ENCODE results near the gene LYSET. TPM values are rescaled to one million over a fixed set of nuclear protein-coding genes. Genes with fewer than 3 reads are reported as not detected.
"Not testable (repeated sequence)": the region's sequence is repeated elsewhere in the genome, so short reads cannot be mapped to it uniquely, and the experiment has no call there.

The LYSET gene
- total RNA-seq, 1 donor from 2014 or later, result 28.3 TPM

- Mint-ChIP-seq H3K27ac (no peak overlapping the region), H3K27me3 (no peaks in the 10 kb centered on the region), H3K36me3 (ENCODE audit: insufficient read depth) (no peaks in the 10 kb centered on the region), H3K4me1 (ENCODE audit: low read depth) (peaks cover 20% of the 10 kb centered on the region), H3K4me3 (ENCODE audit: low read depth) (no peak overlapping the region), H3K9me3 (ENCODE audit: low read depth) (no peaks in the 10 kb centered on the region)
- DNase-seq (ENCODE audit: low spot score, unreplicated experiment), result no peak
- no peak for TF ChIP-seq CTCF (IDR thresholded peaks at IDR 0.05; ENCODE audit: unreplicated experiment)
These were observed 32.0 kb upstream of the LYSET start for GRCh38 chr14:93153121-93153520.

- no peak overlapping the region for H3K4me3 Mint-ChIP-seq (ENCODE audit: low read depth)
- H3K27me3 Mint-ChIP-seq, result no peaks in the 10 kb centered on the region
- no peaks in the 10 kb centered on the region for H3K36me3 Mint-ChIP-seq (ENCODE audit: insufficient read depth)
- H3K27ac Mint-ChIP-seq, result no peak overlapping the region
- H3K4me1 Mint-ChIP-seq (ENCODE audit: low read depth), result peaks cover 13% of the 10 kb centered on the region
- no peaks in the 10 kb centered on the region for H3K9me3 Mint-ChIP-seq (ENCODE audit: low read depth)
- no peak for DNase-seq (ENCODE audit: low spot score, unreplicated experiment)
- TF ChIP-seq CTCF (IDR thresholded peaks at IDR 0.05; ENCODE audit: unreplicated experiment), result no peak
These were observed 29.4 kb upstream of the LYSET start for GRCh38 chr14:93155667-93156066.

DNA sequence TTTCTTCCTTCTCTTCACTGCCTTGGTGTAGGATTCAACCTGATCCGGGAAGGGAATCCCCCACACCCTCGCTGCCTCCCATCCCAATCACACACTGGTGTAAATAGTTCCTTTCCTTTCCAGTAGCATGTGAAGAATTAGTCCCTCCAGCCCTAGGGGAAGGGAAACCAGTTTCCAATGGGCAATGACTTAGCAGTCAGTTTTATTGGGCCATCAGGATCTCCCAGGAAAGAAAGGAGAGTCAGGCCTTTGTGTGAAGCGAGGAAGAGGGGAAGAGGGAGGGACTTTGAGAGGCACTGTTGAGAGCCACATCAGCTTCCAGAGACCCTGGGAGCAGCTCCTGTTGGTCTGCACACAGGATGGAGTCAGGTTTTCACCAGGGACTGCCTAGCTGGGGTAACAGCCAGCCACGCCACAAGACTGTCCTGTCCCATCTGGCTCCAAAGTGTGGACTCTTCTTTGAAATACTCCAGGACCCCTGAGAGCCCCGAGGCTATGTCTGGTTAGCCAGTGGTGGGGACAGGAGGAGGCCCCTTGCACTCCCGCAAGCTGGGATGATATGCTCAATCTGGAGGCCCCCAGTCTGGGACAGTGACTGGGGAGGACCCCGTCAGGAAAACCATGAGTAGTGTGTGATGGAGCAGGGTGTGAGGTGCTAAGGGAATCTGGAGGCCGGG, 28.3 kb upstream of the LYSET start:
- Mint-ChIP-seq H3K4me3 (ENCODE audit: low read depth) (no peak overlapping the region), H3K27me3 (no peaks in the 10 kb centered on the region)

DNA sequence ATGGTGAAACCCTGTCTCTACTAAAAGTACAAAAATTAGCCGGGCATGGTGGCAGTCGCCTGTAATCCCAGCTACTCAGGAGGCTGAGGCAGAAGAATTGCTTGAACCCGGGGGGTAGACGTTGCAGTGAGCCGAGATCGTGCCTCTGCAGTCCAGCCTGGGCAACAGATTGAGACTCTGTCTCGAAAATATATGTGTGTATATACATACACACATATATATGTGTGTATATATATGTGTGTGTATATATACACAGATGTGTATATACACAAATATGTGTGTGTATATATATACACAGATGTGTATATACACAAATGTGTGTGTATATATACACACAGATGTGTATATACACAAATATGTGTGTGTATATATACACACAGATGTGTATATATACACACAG, 26.8 kb upstream of the LYSET start:
- not testable (repeated sequence) for H3K4me1 Mint-ChIP-seq (ENCODE audit: low read depth); H3K36me3 Mint-ChIP-seq (ENCODE audit: insufficient read depth); H3K4me3 Mint-ChIP-seq (ENCODE audit: low read depth); H3K27ac Mint-ChIP-seq; H3K9me3 Mint-ChIP-seq (ENCODE audit: low read depth); DNase-seq (ENCODE audit: low spot score, unreplicated experiment); H3K27me3 Mint-ChIP-seq

More for the DNA sequence above, 28.3 kb upstream of the LYSET start:
- H3K4me1 Mint-ChIP-seq (ENCODE audit: low read depth), result peaks cover 3% of the 10 kb centered on the region
- DNase-seq (ENCODE audit: low spot score, unreplicated experiment), result no peak
- no peak for TF ChIP-seq CTCF (IDR thresholded peaks at IDR 0.05; ENCODE audit: unreplicated experiment)
- H3K27ac Mint-ChIP-seq, result peak overlapping the region; percentile 11
- no peaks in the 10 kb centered on the region for H3K36me3 Mint-ChIP-seq (ENCODE audit: insufficient read depth)
- no peaks in the 10 kb centered on the region for H3K9me3 Mint-ChIP-seq (ENCODE audit: low read depth)

DNA sequence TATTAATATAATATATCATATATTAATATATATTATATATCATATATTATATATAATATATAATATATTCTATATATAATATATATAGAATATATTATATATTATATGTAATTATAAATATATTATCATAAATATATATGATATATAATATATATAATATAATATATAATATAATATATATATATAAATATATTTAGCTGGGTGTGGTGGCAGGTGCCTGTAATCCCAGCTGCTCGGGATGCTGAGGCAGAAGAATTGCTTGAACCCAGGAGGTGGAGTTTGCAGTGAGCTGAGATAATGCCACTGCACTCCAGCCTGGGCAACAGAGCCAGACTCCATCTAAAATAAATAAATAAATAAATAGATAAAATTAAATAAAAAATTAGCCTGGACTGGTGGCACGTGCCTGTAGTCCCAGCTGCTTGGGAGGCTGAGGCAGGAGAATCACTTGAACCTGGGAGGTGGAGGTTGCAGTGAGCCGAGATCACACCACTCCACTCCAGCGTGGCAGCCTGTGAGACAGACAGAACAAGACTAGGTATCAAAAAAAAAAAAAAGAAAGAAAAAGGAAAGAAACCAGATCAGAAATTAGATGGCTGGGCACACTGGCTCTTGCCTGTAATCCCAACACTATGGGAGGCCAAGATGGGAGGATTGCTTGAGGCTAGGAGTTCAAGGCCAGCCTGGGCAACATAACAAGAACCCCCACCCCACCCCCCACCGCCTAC, 25.3 kb upstream of the LYSET start:
- not testable (repeated sequence) for H3K27me3 Mint-ChIP-seq; DNase-seq (ENCODE audit: low spot score, unreplicated experiment); H3K4me1 Mint-ChIP-seq (ENCODE audit: low read depth); H3K4me3 Mint-ChIP-seq (ENCODE audit: low read depth); H3K27ac Mint-ChIP-seq; H3K9me3 Mint-ChIP-seq (ENCODE audit: low read depth); H3K36me3 Mint-ChIP-seq (ENCODE audit: insufficient read depth)

DNA sequence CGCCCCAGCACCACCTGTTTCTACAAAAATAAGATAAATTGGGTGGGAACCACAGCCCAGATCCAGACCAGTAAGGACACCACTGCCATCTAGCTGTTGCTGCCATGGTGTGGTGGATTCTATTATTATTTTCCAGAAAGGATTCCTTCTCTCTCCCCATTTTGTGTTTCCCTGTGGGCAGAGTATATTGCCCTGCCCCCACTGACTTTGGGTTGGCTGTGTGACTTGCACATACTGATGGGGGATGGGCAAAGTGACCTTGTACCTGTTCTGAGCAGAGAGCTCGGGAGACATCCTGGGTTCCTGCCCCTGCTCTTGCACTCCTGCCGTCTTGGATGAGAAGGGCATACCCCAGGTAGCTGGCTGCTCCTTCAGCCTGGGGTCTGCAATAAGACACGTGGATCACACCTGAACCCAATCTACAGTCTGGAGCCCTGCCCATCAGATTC, 24.7 kb upstream of the LYSET start:
- Mint-ChIP-seq H3K4me3 (ENCODE audit: low read depth) (no peak overlapping the region), H3K27ac (no peak overlapping the region), H3K4me1 (ENCODE audit: low read depth) (peaks cover 3% of the 10 kb centered on the region), H3K9me3 (ENCODE audit: low read depth) (no peaks in the 10 kb centered on the region), H3K36me3 (ENCODE audit: insufficient read depth) (no peaks in the 10 kb centered on the region), H3K27me3 (no peaks in the 10 kb centered on the region)
- no peak for DNase-seq (ENCODE audit: low spot score, unreplicated experiment)
- peak; percentile 40 for TF ChIP-seq CTCF (IDR thresholded peaks at IDR 0.05; ENCODE audit: unreplicated experiment)

Data from progenitor cell of endocrine pancreas (in vitro differentiated cells).